ENCODE results near the gene RBFOX2.

GRCh38 chr22:35905894-35906293, 122.7 kb downstream of the RBFOX2 start:
- TF ChIP-seq IKZF1 (IDR thresholded peaks at IDR 0.05) (no peak), ZNF362 (CRISPR knock-in tag; IDR thresholded peaks at IDR 0.05; ENCODE audit: borderline replicate concordance) (no peak), ZNF776 (CRISPR knock-in tag; IDR thresholded peaks at IDR 0.05) (no peak), CTCF (CRISPR knock-in tag; IDR thresholded peaks at IDR 0.05) (no peak), TIGD3 (CRISPR knock-in tag; IDR thresholded peaks at IDR 0.05; ENCODE audit: borderline replicate concordance) (no peak)
